ENCODE results near the gene MEIS1. TPM values are rescaled to one million over a fixed set of nuclear protein-coding genes. Genes with fewer than 3 reads are reported as not detected.

The MEIS1 gene
- total RNA-seq, 3 donors from 2014 or later: 23.0 to 37.9 (median 37.0) TPM

GRCh38 chr2:66506265-66506664 is 71.3 kb downstream of the MEIS1 start:
- no peaks in the 10 kb centered on the region for H3K4me1 ChIP-seq
- no peaks in the 10 kb centered on the region for H3K27me3 ChIP-seq
- H3K4me3 ChIP-seq: no peak overlapping the region
- no peak for DNase-seq (ENCODE audit: low spot score in 2 of 2)
- TF ChIP-seq POLR2AphosphoS5 (IDR thresholded peaks at IDR 0.05) (no peak), POLR2A (IDR thresholded peaks at IDR 0.05) (no peak), CTCF (IDR thresholded peaks at IDR 0.05) (no peak)
- no peaks in the 10 kb centered on the region for H3K9me3 ChIP-seq
- no peak overlapping the region for H3K27ac ChIP-seq
- intact Hi-C loops (cut with DNase I; ENCODE audit: low total_unique reads): no loop called here
- H3K36me3 ChIP-seq: no peaks in the 10 kb centered on the region

- H3K9me3 ChIP-seq: no peaks in the 10 kb centered on the region
- no peak for DNase-seq (ENCODE audit: low spot score in 2 of 2)
- intact Hi-C loops (cut with DNase I; ENCODE audit: low total_unique reads): no loop called here
- no peak overlapping the region for H3K4me3 ChIP-seq
- no peaks in the 10 kb centered on the region for H3K36me3 ChIP-seq
- H3K27ac ChIP-seq: no peak overlapping the region
- TF ChIP-seq POLR2A (IDR thresholded peaks at IDR 0.05) (no peak), CTCF (IDR thresholded peaks at IDR 0.05) (no peak), POLR2AphosphoS5 (IDR thresholded peaks at IDR 0.05) (no peak)
- no peaks in the 10 kb centered on the region for H3K27me3 ChIP-seq
- H3K4me1 ChIP-seq: no peaks in the 10 kb centered on the region
Measured at GRCh38 chr2:66507673-66508201, 72.8 kb downstream of the MEIS1 start.

GRCh38 chr2:66508484-66509071 is 73.7 kb downstream of the MEIS1 start:
- no peak overlapping the region for H3K4me3 ChIP-seq
- H3K4me1 ChIP-seq: no peaks in the 10 kb centered on the region
- H3K27ac ChIP-seq: no peak overlapping the region
- no peaks in the 10 kb centered on the region for H3K9me3 ChIP-seq
- no peak for TF ChIP-seq CTCF (IDR thresholded peaks at IDR 0.05)
- no peak for TF ChIP-seq POLR2AphosphoS5 (IDR thresholded peaks at IDR 0.05)
- TF ChIP-seq POLR2A (IDR thresholded peaks at IDR 0.05): no peak
- no peak for DNase-seq (ENCODE audit: low spot score in 2 of 2)
- intact Hi-C loops (cut with DNase I; ENCODE audit: low total_unique reads): no loop called here
- no peaks in the 10 kb centered on the region for H3K36me3 ChIP-seq
- H3K27me3 ChIP-seq: no peaks in the 10 kb centered on the region

- TF ChIP-seq CTCF (IDR thresholded peaks at IDR 0.05) (no peak), POLR2A (IDR thresholded peaks at IDR 0.05) (no peak), POLR2AphosphoS5 (IDR thresholded peaks at IDR 0.05) (no peak)
- H3K27ac ChIP-seq: no peak overlapping the region
- DNase-seq (ENCODE audit: low spot score in 2 of 2): no peak
- H3K4me1 ChIP-seq: no peaks in the 10 kb centered on the region
- H3K36me3 ChIP-seq: no peaks in the 10 kb centered on the region
- no peaks in the 10 kb centered on the region for H3K27me3 ChIP-seq
- H3K4me3 ChIP-seq: no peak overlapping the region
- intact Hi-C loops (cut with DNase I; ENCODE audit: low total_unique reads): no loop called here
- H3K9me3 ChIP-seq: no peaks in the 10 kb centered on the region
Measured at GRCh38 chr2:66509326-66509811, 74.4 kb downstream of the MEIS1 start.

- H3K4me1 ChIP-seq: no peaks in the 10 kb centered on the region
- no peak overlapping the region for H3K27ac ChIP-seq
- no peak for DNase-seq (ENCODE audit: low spot score in 2 of 2)
- H3K4me3 ChIP-seq: no peak overlapping the region
- no peaks in the 10 kb centered on the region for H3K9me3 ChIP-seq
- H3K36me3 ChIP-seq: no peaks in the 10 kb centered on the region
- intact Hi-C loops (cut with DNase I; ENCODE audit: low total_unique reads): no loop called here
- TF ChIP-seq POLR2A (IDR thresholded peaks at IDR 0.05) (no peak), POLR2AphosphoS5 (IDR thresholded peaks at IDR 0.05) (no peak), CTCF (IDR thresholded peaks at IDR 0.05) (no peak)
- no peaks in the 10 kb centered on the region for H3K27me3 ChIP-seq
Measured at GRCh38 chr2:66512626-66513025, 77.7 kb downstream of the MEIS1 start.
